SK-N-SH treated with all-trans-retinoic acid at 6 μM for 48 hours (cell line): ENCODE measurements around the gene CCN2.
"Not testable (repeated sequence)": the region's sequence is repeated elsewhere in the genome, so short reads cannot be mapped to it uniquely, and the experiment has no call there.

Experiments used
- BACH2 ChIP-seq: fragments of 250-450 bp; sonication (Bioruptor Pico); IDR thresholded peaks from 2 replicates; pipeline ENCODE4 v1.9.0; 2021; ENCODE audit warnings: mild to moderate bottlenecking, borderline replicate concordance
- CREB5 ChIP-seq: fragments of 250-450 bp; sonication (Bioruptor Pico); IDR thresholded peaks from 2 replicates; pipeline ENCODE4 v1.5.1; 2020; ENCODE audit warnings: low read depth, mild to moderate bottlenecking, moderate library complexity
- OSR1 ChIP-seq: fragments of 250-450 bp; sonication (Bioruptor Pico); IDR thresholded peaks from 2 replicates; pipeline ENCODE4 v1.8.0; 2022; ENCODE audit warnings: moderate library complexity, mild to moderate bottlenecking, inconsistent platforms
- PATZ1 ChIP-seq: fragments of 250-450 bp; sonication (Bioruptor Pico); IDR thresholded peaks from 2 replicates; pipeline ENCODE4 v1.8.0; 2020; ENCODE audit warnings: mild to moderate bottlenecking, moderate library complexity, borderline replicate concordance
- RARB ChIP-seq: fragments of 250-450 bp; sonication (Bioruptor Pico); IDR thresholded peaks from 2 replicates; pipeline ENCODE4 v1.8.0; 2021; ENCODE audit warnings: mild to moderate bottlenecking, moderate library complexity
- SNAI2 ChIP-seq: fragments of 250-450 bp; sonication (Bioruptor Pico); IDR thresholded peaks from 2 replicates; pipeline ENCODE4 v1.5.0; 2020; ENCODE audit warnings: mild to moderate bottlenecking, moderate library complexity
- TCF4 ChIP-seq: fragments of 250-450 bp; sonication (Bioruptor Pico); IDR thresholded peaks from 2 replicates; pipeline ENCODE4 v1.8.0; 2021; ENCODE audit warnings: mild to moderate bottlenecking, moderate library complexity, borderline replicate concordance
- TSHZ2 ChIP-seq: fragments of 250-450 bp; sonication (Bioruptor Pico); IDR thresholded peaks from 2 replicates; pipeline ENCODE4 v1.5.0; 2020; ENCODE audit warnings: mild to moderate bottlenecking, moderate library complexity
- ZC3H10 ChIP-seq: fragments of 250-450 bp; sonication (Bioruptor Pico); IDR thresholded peaks from 2 replicates; pipeline ENCODE4 v1.5.1; 2021; ENCODE audit warnings: mild to moderate bottlenecking, moderate library complexity
- ZFP3 ChIP-seq: fragments of 250-450 bp; sonication (Bioruptor Pico); IDR thresholded peaks from 2 replicates; pipeline ENCODE4 v1.5.0; 2020; ENCODE audit warnings: mild to moderate bottlenecking, moderate library complexity
- ZFP30 ChIP-seq: fragments of 450-650 bp; formaldehyde crosslinking; IDR thresholded peaks from 2 replicates; pipeline ENCODE4 v1.5.0; 2022; ENCODE audit warnings: mild to moderate bottlenecking, moderate library complexity
- ZNF565 ChIP-seq: fragments of 450-650 bp; formaldehyde crosslinking; conservative IDR thresholded peaks from 2 replicates; pipeline ENCODE4 v1.5.0; 2020; ENCODE audit warnings: low read depth, mild to moderate bottlenecking, moderate library complexity
- ZNF70 ChIP-seq: fragments of 450-650 bp; formaldehyde crosslinking; IDR thresholded peaks from 2 replicates; pipeline ENCODE4 v1.5.0; 2020; ENCODE audit warnings: mild to moderate bottlenecking, moderate library complexity
- ZNF8 ChIP-seq: fragments of 450-650 bp; formaldehyde crosslinking; IDR thresholded peaks from 2 replicates; pipeline ENCODE4 v1.5.0; 2020; ENCODE audit warnings: mild to moderate bottlenecking, moderate library complexity

- not testable (repeated sequence) for TF ChIP-seq BACH2; TCF4; ZNF70 (CRISPR knock-in tag); TSHZ2; ZNF8; CREB5 (CRISPR knock-in tag); ZNF565; ZC3H10 (CRISPR knock-in tag); OSR1 (CRISPR knock-in tag); ZFP30 (CRISPR knock-in tag); PATZ1; ZFP3 (CRISPR knock-in tag); RARB (CRISPR knock-in tag); SNAI2 (CRISPR knock-in tag)
Observed at GRCh38 chr6:131908787-131909186, 42.4 kb downstream of the CCN2 start.
